GM20000 (cell line): ENCODE measurements around the gene JARID2.

Experiments
- DNase-seq: peaks from one replicate; pipeline ENCODE4 v3.0.0; 2012; ENCODE audit warnings: low spot score
- TF ChIP-seq, protein P1 (sequence below): IDR thresholded peaks from 2 replicates; pipeline ENCODE4 v1.5.1; 2012; ENCODE audit warnings: mild to moderate bottlenecking, control low read depth; ENCODE audit errors: extremely low read depth, missing control alignments

JARID2 gene

DNA sequence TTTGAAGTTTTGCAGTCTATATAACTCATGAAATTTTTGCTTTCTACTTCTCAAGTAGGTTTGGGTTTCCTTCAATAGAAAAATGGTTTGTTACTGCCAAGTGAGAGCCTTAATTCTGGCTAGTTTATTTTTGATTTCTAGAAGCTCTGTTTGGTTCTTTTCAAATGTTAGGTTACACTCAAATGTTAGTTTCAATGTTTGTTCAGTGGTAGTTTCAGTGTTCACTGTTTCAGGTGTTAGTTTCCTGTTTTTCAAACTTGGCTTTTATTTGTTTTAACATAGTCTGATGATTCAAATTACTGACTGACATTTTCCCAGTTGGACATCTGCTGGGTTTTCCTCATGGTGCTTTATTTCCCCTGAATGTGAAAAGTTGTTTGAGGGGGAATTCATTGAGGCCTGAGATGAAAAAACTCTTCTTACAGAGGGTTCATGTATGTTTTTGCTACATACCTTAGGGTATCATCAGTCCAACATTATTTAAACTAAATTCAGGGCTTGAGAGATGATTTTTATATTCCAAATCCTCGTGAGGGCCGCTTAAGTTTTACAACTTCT is 189.0 kb downstream of the JARID2 start:
- no peak for DNase-seq
- TF ChIP-seq, protein P1, sequence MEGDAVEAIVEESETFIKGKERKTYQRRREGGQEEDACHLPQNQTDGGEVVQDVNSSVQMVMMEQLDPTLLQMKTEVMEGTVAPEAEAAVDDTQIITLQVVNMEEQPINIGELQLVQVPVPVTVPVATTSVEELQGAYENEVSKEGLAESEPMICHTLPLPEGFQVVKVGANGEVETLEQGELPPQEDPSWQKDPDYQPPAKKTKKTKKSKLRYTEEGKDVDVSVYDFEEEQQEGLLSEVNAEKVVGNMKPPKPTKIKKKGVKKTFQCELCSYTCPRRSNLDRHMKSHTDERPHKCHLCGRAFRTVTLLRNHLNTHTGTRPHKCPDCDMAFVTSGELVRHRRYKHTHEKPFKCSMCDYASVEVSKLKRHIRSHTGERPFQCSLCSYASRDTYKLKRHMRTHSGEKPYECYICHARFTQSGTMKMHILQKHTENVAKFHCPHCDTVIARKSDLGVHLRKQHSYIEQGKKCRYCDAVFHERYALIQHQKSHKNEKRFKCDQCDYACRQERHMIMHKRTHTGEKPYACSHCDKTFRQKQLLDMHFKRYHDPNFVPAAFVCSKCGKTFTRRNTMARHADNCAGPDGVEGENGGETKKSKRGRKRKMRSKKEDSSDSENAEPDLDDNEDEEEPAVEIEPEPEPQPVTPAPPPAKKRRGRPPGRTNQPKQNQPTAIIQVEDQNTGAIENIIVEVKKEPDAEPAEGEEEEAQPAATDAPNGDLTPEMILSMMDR = no peak

DNA sequence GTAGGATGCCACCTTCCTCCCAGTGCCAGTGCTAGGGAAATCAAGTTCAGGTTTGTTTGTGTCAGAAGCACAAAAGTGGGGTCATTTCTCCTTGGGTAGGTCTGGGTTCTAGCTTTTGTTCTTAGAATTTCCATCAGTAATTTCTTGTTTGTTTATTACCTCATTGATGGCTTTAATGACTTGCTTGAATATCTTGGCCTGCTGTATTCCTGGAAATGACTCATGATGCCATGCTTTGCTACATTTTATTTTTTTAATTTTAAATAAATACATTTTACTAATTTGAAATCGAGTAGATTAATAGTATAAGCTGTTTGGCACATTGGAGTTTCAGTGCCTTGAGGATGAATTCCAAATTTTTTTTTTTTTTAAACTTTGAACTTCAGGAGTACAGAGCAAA is 189.6 kb downstream of the JARID2 start:
- no peak for DNase-seq
- TF ChIP-seq, protein P1 = no peak

DNA sequence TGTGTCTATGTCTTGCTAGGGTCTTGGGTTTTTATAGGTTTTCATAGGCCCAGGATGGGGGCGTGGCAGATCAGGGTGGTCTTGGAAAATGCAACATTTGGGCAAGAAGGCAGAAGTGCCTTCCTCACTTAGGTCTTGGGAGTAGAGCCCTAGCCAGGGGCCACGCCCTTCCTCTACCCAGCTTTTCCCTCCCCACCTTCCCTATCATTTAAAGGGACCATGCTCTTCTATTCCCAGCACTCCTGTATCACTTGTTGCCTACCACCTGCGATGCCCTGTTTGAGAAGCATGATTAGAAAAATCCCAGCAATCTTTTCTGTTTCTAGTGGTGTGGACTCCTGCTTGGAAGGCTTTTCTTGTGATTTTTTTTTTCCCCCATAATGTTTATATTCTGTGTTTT is 190.6 kb downstream of the JARID2 start:
- DNase-seq = no peak
- TF ChIP-seq, protein P1 = no peak

DNA sequence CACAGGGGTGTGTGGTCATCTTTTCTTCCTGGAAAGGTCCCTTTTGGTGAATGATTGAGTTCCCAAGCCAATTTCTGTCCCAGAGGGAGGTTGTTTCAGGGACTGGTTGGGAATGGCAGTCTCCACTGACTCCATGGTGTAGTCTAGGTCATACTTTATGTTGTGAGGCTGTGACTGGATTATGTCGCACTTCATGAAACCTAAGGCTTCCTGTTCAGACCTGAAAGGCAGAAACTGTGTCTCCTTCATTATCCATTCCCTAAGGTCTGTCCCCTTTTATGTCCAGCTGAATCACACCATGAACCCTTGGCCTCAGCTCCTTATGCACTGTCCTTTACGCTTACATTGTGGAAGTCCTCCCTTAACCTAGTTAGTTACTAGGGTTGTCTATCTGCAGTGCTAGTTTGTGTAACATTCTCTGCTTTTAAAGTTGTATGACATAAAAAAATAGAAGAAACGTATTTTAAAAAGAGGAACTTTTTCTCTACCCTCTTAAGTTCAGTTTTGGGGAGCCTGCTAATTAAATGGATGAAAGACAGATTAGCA is 191.3 kb downstream of the JARID2 start:
- DNase-seq = no peak

DNA sequence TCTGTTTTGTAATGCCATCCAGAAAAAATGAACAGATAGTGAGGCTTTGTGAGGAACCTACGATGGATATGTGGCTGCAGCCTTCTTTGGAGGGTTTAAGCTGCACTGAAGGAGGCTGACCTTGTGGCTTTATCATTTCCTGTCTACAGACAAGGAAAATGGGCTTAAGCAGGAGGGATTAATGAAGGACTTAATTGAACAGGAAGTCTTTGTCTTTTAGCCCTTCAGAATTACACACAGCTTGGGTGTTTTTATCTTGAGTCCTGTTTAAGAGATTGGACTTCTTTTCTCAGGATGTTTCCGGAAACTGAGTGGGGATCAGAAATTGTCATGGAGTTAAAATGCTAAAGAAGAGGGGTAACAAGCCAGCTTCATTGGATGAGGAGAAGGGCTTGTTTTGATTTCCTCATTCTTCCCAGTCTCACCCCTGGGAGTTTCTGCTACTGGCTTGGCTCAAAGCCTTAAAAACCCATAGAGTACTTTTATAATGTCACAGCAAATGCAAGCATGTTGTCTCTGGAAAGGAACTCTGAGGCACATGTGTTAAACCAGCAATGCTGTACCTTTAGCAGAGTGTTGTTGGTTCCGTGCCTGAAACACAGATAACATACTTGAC is 193.6 kb downstream of the JARID2 start:
- DNase-seq = no peak
- TF ChIP-seq, protein P1 = no peak

More for the DNA sequence above, 191.3 kb downstream of the JARID2 start:
- TF ChIP-seq, protein P1 = no peak

DNA sequence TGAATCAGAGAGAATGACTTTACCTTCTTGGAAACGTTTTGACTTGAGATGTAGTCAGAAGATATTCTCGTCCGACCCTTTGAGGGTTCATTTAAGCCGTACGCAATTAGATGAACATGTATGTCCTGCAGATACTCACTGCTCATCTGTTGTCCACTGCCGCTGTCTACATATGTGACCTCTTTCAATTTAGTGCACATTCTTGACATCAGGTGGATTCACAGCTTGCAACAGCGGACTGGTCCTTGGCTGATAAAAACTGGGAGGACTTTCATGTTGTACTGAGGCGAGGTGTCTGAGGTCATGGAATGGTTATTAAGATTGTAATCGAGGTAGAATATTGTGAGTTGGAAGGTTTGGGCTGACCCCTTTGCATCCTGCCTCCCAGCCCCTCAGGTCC is 194.2 kb downstream of the JARID2 start:
- TF ChIP-seq, protein P1 = no peak
- no peak for DNase-seq

DNA sequence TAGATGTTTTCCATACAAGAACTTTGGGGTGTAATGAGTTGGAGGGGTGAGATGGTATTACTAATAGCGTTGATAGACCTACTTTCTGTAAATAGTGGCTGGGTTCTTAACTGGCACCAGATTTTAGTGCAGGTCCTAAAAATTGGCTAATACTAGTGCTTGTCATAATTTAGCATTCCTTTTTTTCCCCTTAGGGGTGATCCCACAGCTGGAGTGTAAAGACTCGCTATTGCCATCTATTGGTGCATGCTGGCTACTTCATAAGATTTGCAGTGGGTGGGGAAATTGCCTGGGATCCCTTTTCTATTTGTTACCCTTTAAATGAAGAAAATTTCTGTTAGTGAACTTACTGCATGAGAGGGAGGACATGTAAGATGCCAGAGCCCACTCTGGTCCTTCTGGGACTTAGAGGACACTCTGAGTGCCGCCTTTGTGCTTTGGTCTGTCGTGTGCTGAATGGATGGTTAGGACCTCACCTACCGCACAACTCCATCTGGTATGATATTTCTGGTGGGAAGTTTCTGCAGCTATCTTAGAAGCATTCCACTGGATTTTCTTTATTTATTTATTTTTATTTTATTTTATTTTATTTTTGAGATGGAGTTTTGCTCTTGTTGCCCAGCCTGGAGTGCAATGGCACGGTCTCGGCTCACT is 195.5 kb downstream of the JARID2 start:
- TF ChIP-seq, protein P1 = peak; percentile 34
- peak; percentile 45 for DNase-seq
